Keratinocyte (primary cell): Measurements from ENCODE around the gene AP2A1. TPM values are rescaled to one million over a fixed set of nuclear protein-coding genes. Genes with fewer than 3 reads are reported as not detected.

ENCODE experiments used
- DNase-seq: peaks from one replicate; pipeline ENCODE4 v3.0.0-alpha.2; 2011; ENCODE audit warnings: low read depth, missing footprints, low spot score
- FAIRE-seq: peaks from 2 replicates; lab custom pipeline; 2011; peaks lifted over from hg19 to GRCh38; lab: Jason Lieb, UNC
- H2AFZ ChIP-seq: 2 replicates; pipeline ENCODE4 v1.6.0; 2012; ENCODE audit warnings: low read length, control low read depth, inconsistent platforms; ENCODE audit not compliant: control insufficient read depth
- H3K27ac ChIP-seq: 2 replicates; pipeline ENCODE4 v1.5.1; 2011; ENCODE audit warnings: low read length; ENCODE audit not compliant: control insufficient read depth, insufficient read depth
- H3K27me3 ChIP-seq: 3 replicates; pipeline ENCODE4 v1.6.0; 2011; ENCODE audit warnings: low read length; ENCODE audit not compliant: control insufficient read depth, insufficient read depth; ENCODE audit errors: extremely low read depth
- H3K36me3 ChIP-seq, 2 experiments: 2 replicates in 1 of 2; 3 replicates in 1 of 2; pipeline ENCODE4 v1.5.1; 2011; ENCODE audit warnings: low read length in 2 of 2, mild to moderate bottlenecking in 1 of 2; ENCODE audit not compliant: control insufficient read depth in 2 of 2, insufficient read depth in 2 of 2; ENCODE audit errors: extremely low read depth in 1 of 2
- H3K4me1 ChIP-seq: 3 replicates; pipeline ENCODE4 v1.5.1; 2011; ENCODE audit warnings: low read length; ENCODE audit not compliant: control insufficient read depth, insufficient read depth; ENCODE audit errors: extremely low read depth
- H3K4me2 ChIP-seq: 3 replicates; pipeline ENCODE4 v1.6.0; 2011; ENCODE audit warnings: low read depth, low read length; ENCODE audit not compliant: control insufficient read depth, insufficient read depth; ENCODE audit errors: extremely low read depth
- H3K4me3 ChIP-seq, 3 experiments: fragments of 200-600 bp in 1 of 3; sonication (generic) in 1 of 3; 2 replicates in 2 of 3; 3 replicates in 1 of 3; pipeline ENCODE4 v1.5.1; 2011 to 2016; ENCODE audit warnings: low read length in 3 of 3, mild to moderate bottlenecking in 3 of 3, control low read depth in 2 of 3, inconsistent platforms in 1 of 3, low read depth in 1 of 3, mixed read lengths in 1 of 3, mixed run types in 1 of 3, moderate library complexity in 1 of 3; ENCODE audit not compliant: control insufficient read depth in 2 of 3, insufficient read depth in 2 of 3; ENCODE audit errors: extremely low read depth in 1 of 3
- H3K79me2 ChIP-seq: 2 replicates; pipeline ENCODE4 v1.6.0; 2012; ENCODE audit warnings: low read length; ENCODE audit not compliant: control insufficient read depth, insufficient read depth
- H3K9ac ChIP-seq: 3 replicates; pipeline ENCODE4 v1.6.0; 2011; ENCODE audit warnings: low read length; ENCODE audit not compliant: control insufficient read depth, insufficient read depth; ENCODE audit errors: extremely low read depth
- H3K9me1 ChIP-seq: 3 replicates; pipeline ENCODE4 v1.6.0; 2011; ENCODE audit warnings: low read length; ENCODE audit not compliant: control insufficient read depth, insufficient read depth; ENCODE audit errors: extremely low read depth
- H3K9me3 ChIP-seq: 2 replicates; pipeline ENCODE4 v1.5.1; 2012; ENCODE audit warnings: low read depth, low read length; ENCODE audit not compliant: control insufficient read depth
- H4K20me1 ChIP-seq: 3 replicates; pipeline ENCODE4 v1.6.0; 2011; ENCODE audit warnings: low read length; ENCODE audit not compliant: control insufficient read depth, insufficient read depth; ENCODE audit errors: extremely low read depth
- CTCF ChIP-seq, 3 experiments: IDR thresholded peaks in 1 of 3; conservative IDR thresholded peaks in 1 of 3; optimal IDR thresholded peaks in 1 of 3; 2 replicates in 2 of 3; 3 replicates in 1 of 3; pipeline versions ENCODE3 to v1.5.1; 2011; ENCODE audit warnings: low read length in 3 of 3, mild to moderate bottlenecking in 3 of 3, moderate library complexity in 2 of 3, control low read depth in 1 of 3, inconsistent platforms in 1 of 3; ENCODE audit not compliant: insufficient read depth in 2 of 3; ENCODE audit errors: extremely low read depth in 1 of 3
- EZH2 ChIP-seq: IDR thresholded peaks from one replicate; pipeline ENCODE4 v1.6.1; 2012; ENCODE audit warnings: inconsistent platforms, mild to moderate bottlenecking, low read length, moderate library complexity
- dilution Hi-C: fragments of 300-500 bp; cut with MboI; formaldehyde crosslinking; loops from one replicate; pipeline ENCODE4 v1.7.0; 2020; ENCODE audit warnings: low sequenced_read_pairs; ENCODE audit not compliant: extremely low pct_ligation_motif_present
- polyA plus RNA-seq, 5 experiments: library from polyadenylated mRNA; depleted of rRNA in 3 of 5; stranded (reverse) in 3 of 5; stranded (forward) in 1 of 5; unstranded in 1 of 5; fragments of >200 nt; gene quantifications; 1 replicate in 1 of 5; 2 replicates in 3 of 5; 3 replicates in 1 of 5; pipeline versions ENCODE4 v1.2.1 to v1.2.3, GENCODE V29; 2011 to 2012; ENCODE audit warnings: missing spikeins in 2 of 5, low read depth in 1 of 5, low replicate concordance in 1 of 5

Gene AP2A1
- polyA plus RNA-seq, 1 donor (not counting 4 experiments of a cell fraction or from before 2014, with no cell fraction given), result 36.7 TPM

- Histone ChIP-seq H4K20me1 (peaks cover 3% of the 10 kb centered on the region), H3K27ac (no peak overlapping the region), H3K4me2 (no peak overlapping the region), H3K9me3 (no peaks in the 10 kb centered on the region), H3K36me3 (peaks cover 18 to 21% of the 10 kb centered on the region in 2 experiments), H3K9me1 (no peaks in the 10 kb centered on the region), H3K4me3 (no peak overlapping the region), H2AFZ (no peak overlapping the region), H3K9ac (no peak overlapping the region), H3K79me2 (peaks cover 3% of the 10 kb centered on the region), H3K27me3 (no peaks in the 10 kb centered on the region), H3K4me1 (no peaks in the 10 kb centered on the region)
- no peak for TF ChIP-seq EZH2
- TF ChIP-seq CTCF (optimal IDR thresholded peaks at IDR 0.05 in 1 of 3, IDR thresholded peaks at IDR 0.05 in 1 of 3, conservative IDR thresholded peaks at IDR 0.05 in 1 of 3; ENCODE audit: extremely low read depth in 1 of 3, insufficient read depth in 2 of 3, low read length in 3 of 3), result no peak
- dilution Hi-C loops, result no loop called here
- no peak for DNase-seq
- no peak for FAIRE-seq
These were observed 15.7 kb downstream of the AP2A1 start for GRCh38 chr19:49782515-49782914.

- no peak overlapping the region for H3K4me2 ChIP-seq
- peaks cover 15 to 24% of the 10 kb centered on the region in 2 experiments for H3K36me3 ChIP-seq
- no peak overlapping the region for H3K9ac ChIP-seq
- H2AFZ ChIP-seq, result no peak overlapping the region
- no peaks in the 10 kb centered on the region for H3K9me3 ChIP-seq
- no peak overlapping the region for H3K4me3 ChIP-seq
- dilution Hi-C loops, result no loop called here
- no peaks in the 10 kb centered on the region for H3K4me1 ChIP-seq
- no peak for FAIRE-seq
- no peak for DNase-seq
- peaks cover 3% of the 10 kb centered on the region for H4K20me1 ChIP-seq
- peaks cover 2% of the 10 kb centered on the region for H3K9me1 ChIP-seq
- TF ChIP-seq EZH2 (no peak), CTCF (optimal IDR thresholded peaks at IDR 0.05 in 1 of 3, IDR thresholded peaks at IDR 0.05 in 1 of 3, conservative IDR thresholded peaks at IDR 0.05 in 1 of 3; ENCODE audit: extremely low read depth in 1 of 3, insufficient read depth in 2 of 3, low read length in 3 of 3) (no peak)
- no peaks in the 10 kb centered on the region for H3K27me3 ChIP-seq
- no peak overlapping the region for H3K27ac ChIP-seq
- H3K79me2 ChIP-seq, result peaks cover 5% of the 10 kb centered on the region
These were observed 19.6 kb downstream of the AP2A1 start for GRCh38 chr19:49786376-49786820.
